ENCODE measurements around the gene PPM1G.

The PPM1G gene

GRCh38 chr2:27416151-27416550, 6.8 kb upstream of the PPM1G start:
- no peak for DNase-seq (ENCODE audit: low read depth, low spot score)
- in situ Hi-C loops (cut with HindIII; ENCODE audit: low sequenced_read_pairs) = no loop called here
- no peak overlapping the region for H3K4me3 ChIP-seq (ENCODE audit: low read depth, low read length)
- TF ChIP-seq CTCF (IDR thresholded peaks at IDR 0.05; ENCODE audit: low read depth, low read length) = no peak

GRCh38 chr2:27412419-27413152, 3.2 kb upstream of the PPM1G start:
- in situ Hi-C loops (cut with HindIII; ENCODE audit: low sequenced_read_pairs) = no loop called here

GRCh38 chr2:27408601-27409320, 630 bp downstream of the PPM1G start:
- H3K4me3 ChIP-seq (ENCODE audit: low read depth, low read length) = peak overlapping the region; percentile 64
- in situ Hi-C loops (cut with HindIII; ENCODE audit: low sequenced_read_pairs) = no loop called here
- TF ChIP-seq CTCF (IDR thresholded peaks at IDR 0.05; ENCODE audit: low read depth, low read length) = no peak
- DNase-seq (ENCODE audit: low read depth, low spot score) = no peak

More at GRCh38 chr2:27412419-27413152, 3.2 kb upstream of the PPM1G start:
- TF ChIP-seq CTCF (IDR thresholded peaks at IDR 0.05; ENCODE audit: low read depth, low read length) = no peak
- H3K4me3 ChIP-seq (ENCODE audit: low read depth, low read length) = no peak overlapping the region
- no peak for DNase-seq (ENCODE audit: low read depth, low spot score)

GRCh38 chr2:27407798-27408491, 1.4 kb downstream of the PPM1G start:
- peak; percentile 59 for TF ChIP-seq CTCF (IDR thresholded peaks at IDR 0.05; ENCODE audit: low read depth, low read length)
- peak overlapping the region; percentile 64 for H3K4me3 ChIP-seq (ENCODE audit: low read depth, low read length)
- in situ Hi-C loops (cut with HindIII; ENCODE audit: low sequenced_read_pairs) = no loop called here
- peak; percentile 54 for DNase-seq (ENCODE audit: low read depth, low spot score)

- in situ Hi-C loops (cut with HindIII; ENCODE audit: low sequenced_read_pairs) = no loop called here
- peak; percentile 59 for DNase-seq (ENCODE audit: low read depth, low spot score)
- H3K4me3 ChIP-seq (ENCODE audit: low read depth, low read length) = no peak overlapping the region
- no peak for TF ChIP-seq CTCF (IDR thresholded peaks at IDR 0.05; ENCODE audit: low read depth, low read length)
Measured at GRCh38 chr2:27400348-27401135, 8.8 kb downstream of the PPM1G start.

GRCh38 chr2:27398962-27399361, 10.4 kb downstream of the PPM1G start:
- H3K4me3 ChIP-seq (ENCODE audit: low read depth, low read length) = no peak overlapping the region
- in situ Hi-C loops (cut with HindIII; ENCODE audit: low sequenced_read_pairs) = no loop called here
- TF ChIP-seq CTCF (IDR thresholded peaks at IDR 0.05; ENCODE audit: low read depth, low read length) = no peak
- DNase-seq (ENCODE audit: low read depth, low spot score) = no peak

Data from astrocyte of the spinal cord (primary cell).